ENCODE results near the gene C20orf204.

The C20orf204 gene

DNA sequence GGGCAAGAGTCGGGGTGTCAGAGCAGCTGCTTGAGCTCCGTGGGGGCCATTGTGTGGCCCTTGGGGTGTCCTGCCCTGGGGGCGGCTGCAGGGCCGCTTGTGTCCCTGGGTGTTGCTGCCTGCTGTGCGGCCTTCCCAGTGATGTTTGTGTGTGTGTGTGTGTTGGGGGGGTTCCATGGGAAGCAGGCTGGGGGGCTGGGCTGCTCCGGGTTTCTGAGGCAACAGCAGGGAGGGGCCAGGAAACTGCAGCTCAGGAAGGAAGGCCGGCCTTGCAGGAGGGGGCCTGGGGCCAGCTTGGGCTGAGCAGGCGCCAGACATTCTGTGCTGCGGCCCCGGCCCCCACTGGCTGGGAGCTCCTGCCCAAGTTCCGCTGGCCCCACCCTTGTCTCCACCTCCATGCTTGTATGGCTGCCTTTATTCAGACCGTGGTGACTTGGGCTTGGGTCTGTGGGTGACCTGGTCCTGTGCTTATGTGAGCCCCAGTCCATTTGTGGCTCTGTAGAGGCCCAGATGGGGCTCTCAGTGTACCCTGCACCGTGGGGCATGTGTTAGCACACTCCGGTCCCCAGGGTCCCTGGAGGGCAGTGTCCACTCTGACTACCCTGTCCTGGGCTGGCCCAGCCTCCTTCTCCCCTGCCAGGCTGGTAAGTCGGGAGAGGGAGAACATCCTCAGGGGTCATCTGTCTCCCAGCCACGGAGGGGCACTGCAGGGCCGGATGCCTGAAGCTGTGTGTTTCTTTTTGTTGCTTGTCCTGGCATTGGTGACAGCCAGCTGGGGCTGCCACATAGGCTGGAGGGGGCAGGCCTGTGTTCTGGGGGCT, 18.1 kb downstream of the C20orf204 start:
- Histone ChIP-seq H3K4me3 (ENCODE audit: low read length) (no peak overlapping the region), H3K36me3 (replicated peaks; ENCODE audit: low read depth, low read length) (no peaks in the 10 kb centered on the region), H3K27ac (ENCODE audit: low read length) (no peak overlapping the region), H3K9me3 (ENCODE audit: insufficient read depth, low read length) (no peaks in the 10 kb centered on the region), H3K4me2 (ENCODE audit: low read length) (no peak overlapping the region), H3K4me1 (ENCODE audit: low read length) (peaks cover 43% of the 10 kb centered on the region), H4K20me1 (ENCODE audit: insufficient read depth, low read length) (no peaks in the 10 kb centered on the region), H3K79me2 (ENCODE audit: low read length) (no peaks in the 10 kb centered on the region), H2AFZ (ENCODE audit: low read depth, low read length) (no peak overlapping the region; the same call in 1 of the 2 replicates), H3K9ac (ENCODE audit: low read length) (no peak overlapping the region), H3K27me3 (ENCODE audit: low read depth, low read length) (peaks cover 5% of the 10 kb centered on the region; the same call in 1 of the 2 replicates)
- TF ChIP-seq, protein P1, sequence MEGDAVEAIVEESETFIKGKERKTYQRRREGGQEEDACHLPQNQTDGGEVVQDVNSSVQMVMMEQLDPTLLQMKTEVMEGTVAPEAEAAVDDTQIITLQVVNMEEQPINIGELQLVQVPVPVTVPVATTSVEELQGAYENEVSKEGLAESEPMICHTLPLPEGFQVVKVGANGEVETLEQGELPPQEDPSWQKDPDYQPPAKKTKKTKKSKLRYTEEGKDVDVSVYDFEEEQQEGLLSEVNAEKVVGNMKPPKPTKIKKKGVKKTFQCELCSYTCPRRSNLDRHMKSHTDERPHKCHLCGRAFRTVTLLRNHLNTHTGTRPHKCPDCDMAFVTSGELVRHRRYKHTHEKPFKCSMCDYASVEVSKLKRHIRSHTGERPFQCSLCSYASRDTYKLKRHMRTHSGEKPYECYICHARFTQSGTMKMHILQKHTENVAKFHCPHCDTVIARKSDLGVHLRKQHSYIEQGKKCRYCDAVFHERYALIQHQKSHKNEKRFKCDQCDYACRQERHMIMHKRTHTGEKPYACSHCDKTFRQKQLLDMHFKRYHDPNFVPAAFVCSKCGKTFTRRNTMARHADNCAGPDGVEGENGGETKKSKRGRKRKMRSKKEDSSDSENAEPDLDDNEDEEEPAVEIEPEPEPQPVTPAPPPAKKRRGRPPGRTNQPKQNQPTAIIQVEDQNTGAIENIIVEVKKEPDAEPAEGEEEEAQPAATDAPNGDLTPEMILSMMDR (IDR thresholded peaks at IDR 0.05; ENCODE audit: low read depth, low read length) = peak; percentile 44
- TF ChIP-seq EZH2phosphoT487 (IDR thresholded peaks at IDR 0.05; ENCODE audit: low read depth) = no peak

DNA sequence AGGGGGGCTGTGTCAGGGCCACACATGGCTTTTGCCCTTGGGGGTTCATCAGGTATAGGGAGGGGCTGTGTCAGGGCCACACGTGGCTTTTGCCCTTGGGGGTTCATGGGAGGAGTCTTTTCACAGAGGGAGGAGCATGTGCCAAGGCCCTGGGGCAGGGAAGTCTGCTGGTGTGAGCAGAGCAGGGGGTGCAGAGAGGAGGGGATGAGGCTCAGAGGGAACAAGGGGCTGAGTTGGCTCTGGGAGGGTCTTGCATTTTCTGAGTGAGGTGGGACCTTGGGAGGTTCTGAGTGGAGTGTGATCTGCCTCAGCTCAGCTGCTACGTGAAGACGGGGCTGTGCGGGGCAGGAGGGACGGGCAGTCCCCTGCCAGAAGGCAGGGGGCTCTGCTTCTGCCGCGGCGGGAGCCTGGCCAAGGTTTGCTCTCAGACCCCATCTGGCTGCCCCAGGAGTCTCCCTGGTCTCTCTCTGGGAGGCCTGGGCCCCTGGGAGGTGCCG, 19.5 kb downstream of the C20orf204 start:
- peak overlapping the region; percentile 83; the same call in 1 of the 2 replicates for H3K4me2 ChIP-seq (ENCODE audit: low read length)
- peaks cover 5% of the 10 kb centered on the region; the same call in 1 of the 2 replicates for H3K27me3 ChIP-seq (ENCODE audit: low read depth, low read length)
- H3K27ac ChIP-seq (ENCODE audit: low read length) = no peak overlapping the region
- H3K36me3 ChIP-seq (replicated peaks; ENCODE audit: low read depth, low read length) = no peaks in the 10 kb centered on the region
- peaks cover 43% of the 10 kb centered on the region for H3K4me1 ChIP-seq (ENCODE audit: low read length)
- no peaks in the 10 kb centered on the region for H4K20me1 ChIP-seq (ENCODE audit: insufficient read depth, low read length)
- no peak overlapping the region for H3K4me3 ChIP-seq (ENCODE audit: low read length)
- no peak overlapping the region for H3K9ac ChIP-seq (ENCODE audit: low read length)
- TF ChIP-seq, protein P1 (IDR thresholded peaks at IDR 0.05; ENCODE audit: low read depth, low read length) = no peak
- TF ChIP-seq EZH2phosphoT487 (IDR thresholded peaks at IDR 0.05; ENCODE audit: low read depth) = no peak
- H3K79me2 ChIP-seq (ENCODE audit: low read length) = no peaks in the 10 kb centered on the region
- no peak overlapping the region for H2AFZ ChIP-seq (ENCODE audit: low read depth, low read length)
- no peaks in the 10 kb centered on the region for H3K9me3 ChIP-seq (ENCODE audit: insufficient read depth, low read length)

DNA sequence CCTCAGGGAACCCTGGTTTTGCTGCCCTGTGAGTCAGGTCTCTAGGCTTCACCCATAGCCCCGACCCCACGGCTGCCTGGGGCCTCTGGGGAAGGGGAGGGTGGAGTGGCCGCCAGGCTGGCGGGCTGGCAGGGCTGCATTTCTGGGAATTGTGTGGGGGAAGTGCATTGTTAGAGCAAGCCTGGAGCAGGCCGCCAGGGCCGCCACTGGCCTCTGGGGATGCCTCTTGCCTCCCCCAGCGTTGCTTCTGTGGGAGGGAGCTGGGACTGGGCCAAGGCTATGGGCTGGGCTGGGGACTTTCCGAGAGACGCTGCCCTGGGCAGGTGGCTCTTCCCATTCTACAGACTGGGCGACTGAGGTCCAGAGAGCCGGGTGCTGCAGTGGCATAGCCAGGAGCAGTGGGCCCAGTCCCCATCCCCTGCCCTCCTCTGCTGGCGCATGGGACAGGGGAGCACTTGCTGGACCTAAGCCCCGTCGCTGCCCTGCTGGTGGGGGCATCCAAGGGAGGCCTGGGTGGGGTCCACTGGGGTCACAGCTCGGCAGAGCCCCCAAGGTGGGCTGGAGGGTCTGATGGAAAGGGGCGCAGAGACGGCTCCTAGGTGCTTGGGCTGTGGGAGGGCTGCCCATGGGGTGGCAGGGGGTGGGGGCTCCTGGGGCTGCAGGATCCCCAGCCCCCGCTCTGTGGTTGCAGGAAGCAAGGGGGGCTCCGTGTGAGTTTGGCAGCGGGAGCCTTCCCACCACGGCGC, 20.1 kb downstream of the C20orf204 start:
- H3K27ac ChIP-seq (ENCODE audit: low read length) = no peak overlapping the region
- no peak overlapping the region for H2AFZ ChIP-seq (ENCODE audit: low read depth, low read length)
- peak overlapping the region; percentile 83; the same call in 1 of the 2 replicates for H3K4me2 ChIP-seq (ENCODE audit: low read length)
- H3K79me2 ChIP-seq (ENCODE audit: low read length) = no peaks in the 10 kb centered on the region
- TF ChIP-seq EZH2phosphoT487 (IDR thresholded peaks at IDR 0.05; ENCODE audit: low read depth) = no peak
- TF ChIP-seq, protein P1 (IDR thresholded peaks at IDR 0.05; ENCODE audit: low read depth, low read length) = no peak
- no peaks in the 10 kb centered on the region for H3K9me3 ChIP-seq (ENCODE audit: insufficient read depth, low read length)
- peaks cover 5% of the 10 kb centered on the region; the same call in 1 of the 2 replicates for H3K27me3 ChIP-seq (ENCODE audit: low read depth, low read length)
- H3K4me3 ChIP-seq (ENCODE audit: low read length) = no peak overlapping the region
- no peak overlapping the region; the same call in 1 of the 2 replicates for H3K9ac ChIP-seq (ENCODE audit: low read length)
- no peaks in the 10 kb centered on the region for H3K36me3 ChIP-seq (replicated peaks; ENCODE audit: low read depth, low read length)
- H4K20me1 ChIP-seq (ENCODE audit: insufficient read depth, low read length) = no peaks in the 10 kb centered on the region
- H3K4me1 ChIP-seq (ENCODE audit: low read length) = peaks cover 43% of the 10 kb centered on the region

DNA sequence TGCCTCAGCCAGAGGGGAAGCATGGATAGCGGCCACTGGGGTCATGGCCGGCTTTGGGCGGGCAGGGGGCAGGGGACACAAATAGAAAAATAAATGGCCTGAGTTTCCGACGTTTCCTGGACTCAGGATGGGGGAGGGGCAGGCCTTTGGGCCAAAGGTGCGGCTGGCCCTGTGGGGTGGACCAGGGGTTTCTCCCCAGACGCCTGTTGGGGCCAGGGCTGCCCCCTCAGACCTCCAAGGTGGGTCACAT, 20.6 kb downstream of the C20orf204 start:
- Histone ChIP-seq H3K4me1 (ENCODE audit: low read length) (peaks cover 43% of the 10 kb centered on the region), H3K27ac (ENCODE audit: low read length) (no peak overlapping the region), H3K9ac (ENCODE audit: low read length) (peak overlapping the region; percentile 44; the same call in 1 of the 2 replicates), H3K9me3 (ENCODE audit: insufficient read depth, low read length) (no peaks in the 10 kb centered on the region), H3K36me3 (replicated peaks; ENCODE audit: low read depth, low read length) (no peaks in the 10 kb centered on the region), H3K27me3 (ENCODE audit: low read depth, low read length) (peaks cover 5% of the 10 kb centered on the region; the same call in 1 of the 2 replicates), H4K20me1 (ENCODE audit: insufficient read depth, low read length) (no peaks in the 10 kb centered on the region), H3K4me2 (ENCODE audit: low read length) (peak overlapping the region; percentile 83), H3K4me3 (ENCODE audit: low read length) (peak overlapping the region; percentile 69), H3K79me2 (ENCODE audit: low read length) (no peaks in the 10 kb centered on the region), H2AFZ (ENCODE audit: low read depth, low read length) (no peak overlapping the region)
- no peak for TF ChIP-seq EZH2phosphoT487 (IDR thresholded peaks at IDR 0.05; ENCODE audit: low read depth)
- TF ChIP-seq, protein P1 (IDR thresholded peaks at IDR 0.05; ENCODE audit: low read depth, low read length) = no peak

All from OCI-LY3 (cell line).